NAMALWA (cell line): ENCODE measurements around the gene PRR9.
A peak's percentile ranks its signal among the peaks of the same experiment; 100 is the strongest.

Experiments
- DNase-seq: peaks from one replicate; pipeline ENCODE4 v3.0.0-alpha.2; 2015; ENCODE audit warnings: low spot score

PRR9 gene

GRCh38 chr1:153229076-153229829 is 11.9 kb downstream of the PRR9 start:
- DNase-seq, result peak; percentile 58

- no peak for DNase-seq
Measured at GRCh38 chr1:153231363-153231762, 14.0 kb downstream of the PRR9 start.

- no peak for DNase-seq
Measured at GRCh38 chr1:153231785-153232184, 14.4 kb downstream of the PRR9 start.

- no peak for DNase-seq
Measured at GRCh38 chr1:153232553-153232952, 15.2 kb downstream of the PRR9 start.

GRCh38 chr1:153233448-153233847 is 16.1 kb downstream of the PRR9 start:
- DNase-seq, result no peak

- no peak for DNase-seq
Measured at GRCh38 chr1:153238527-153238926, 21.1 kb downstream of the PRR9 start.

GRCh38 chr1:153242160-153242559 is 24.8 kb downstream of the PRR9 start:
- no peak for DNase-seq

GRCh38 chr1:153245466-153245865 is 28.1 kb downstream of the PRR9 start:
- DNase-seq, result no peak

- no peak for DNase-seq
Measured at GRCh38 chr1:153246018-153246417, 28.6 kb downstream of the PRR9 start.

- no peak for DNase-seq
Measured at GRCh38 chr1:153246825-153247224, 29.4 kb downstream of the PRR9 start.

GRCh38 chr1:153248176-153248879 is 30.9 kb downstream of the PRR9 start:
- no peak for DNase-seq

- no peak for DNase-seq
Measured at GRCh38 chr1:153250166-153250565, 32.8 kb downstream of the PRR9 start.

- no peak for DNase-seq
Measured at GRCh38 chr1:153251087-153251486, 33.7 kb downstream of the PRR9 start.

GRCh38 chr1:153251562-153251961 is 34.2 kb downstream of the PRR9 start:
- DNase-seq, result no peak

GRCh38 chr1:153251988-153252387 is 34.6 kb downstream of the PRR9 start:
- no peak for DNase-seq

- DNase-seq, result no peak
Measured at GRCh38 chr1:153253076-153253475, 35.7 kb downstream of the PRR9 start.

- DNase-seq, result no peak
Measured at GRCh38 chr1:153253693-153254092, 36.3 kb downstream of the PRR9 start.

GRCh38 chr1:153259387-153259786 is 42.0 kb downstream of the PRR9 start, which contains the start of gene LORICRIN:
Gene LORICRIN (plus strand): TSS chr1:153259687. CDS start chr1:153260950, 1,263 bp downstream.
- no peak for DNase-seq

GRCh38 chr1:153260585-153261280 is 43.3 kb downstream of the PRR9 start:
- no peak for DNase-seq

GRCh38 chr1:153261281-153262069 is 44.1 kb downstream of the PRR9 start:
- no peak for DNase-seq

GRCh38 chr1:153262070-153262366 is 44.6 kb downstream of the PRR9 start:
- DNase-seq, result no peak

- peak; percentile 14 for DNase-seq
Measured at GRCh38 chr1:153262462-153263157, 45.2 kb downstream of the PRR9 start.
